PC-3 (cell line): ENCODE results near the gene KRT35.

ENCODE experiments used
- CTCF ChIP-seq: fragments of 300-600 bp; sonication (generic); conservative IDR thresholded peaks from 2 replicates; pipeline ENCODE4 v1.5.1; 2017; ENCODE audit warnings: antibody characterized with exemption, low read depth, mild to moderate bottlenecking, low read length
- EZH2 ChIP-seq: fragments of 300-600 bp; sonication (generic); IDR thresholded peaks from one replicate; pipeline ENCODE4 v1.6.1; 2017; ENCODE audit warnings: antibody characterized with exemption, mild to moderate bottlenecking, low read length; ENCODE audit not compliant: unreplicated experiment

GRCh38 chr17:41528959-41529353 lies 48.0 kb upstream of the KRT35 start:
- TF ChIP-seq CTCF = no peak
- no peak for TF ChIP-seq EZH2
